Measurements from ENCODE around the gene UMAD1.

DNA sequence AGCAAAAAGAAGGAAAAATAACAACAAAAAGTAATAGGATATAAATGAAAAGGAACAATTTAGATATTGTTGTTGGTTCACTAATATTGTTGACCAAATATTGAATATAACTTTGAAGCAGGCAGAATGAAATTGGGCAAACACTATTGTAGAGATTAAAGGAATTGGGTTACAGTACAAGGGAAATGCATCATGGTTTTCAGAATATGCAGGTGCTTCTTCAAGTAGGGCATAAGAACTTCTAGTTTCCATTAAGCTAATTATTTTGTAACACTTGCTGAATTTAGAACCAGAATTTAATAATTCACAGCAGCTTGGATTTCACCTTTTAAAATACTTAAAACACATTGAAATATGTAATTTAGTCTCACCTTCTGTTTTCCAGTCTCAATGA is 41.4 kb downstream of the UMAD1 start:
- TF ChIP-seq, protein P1, sequence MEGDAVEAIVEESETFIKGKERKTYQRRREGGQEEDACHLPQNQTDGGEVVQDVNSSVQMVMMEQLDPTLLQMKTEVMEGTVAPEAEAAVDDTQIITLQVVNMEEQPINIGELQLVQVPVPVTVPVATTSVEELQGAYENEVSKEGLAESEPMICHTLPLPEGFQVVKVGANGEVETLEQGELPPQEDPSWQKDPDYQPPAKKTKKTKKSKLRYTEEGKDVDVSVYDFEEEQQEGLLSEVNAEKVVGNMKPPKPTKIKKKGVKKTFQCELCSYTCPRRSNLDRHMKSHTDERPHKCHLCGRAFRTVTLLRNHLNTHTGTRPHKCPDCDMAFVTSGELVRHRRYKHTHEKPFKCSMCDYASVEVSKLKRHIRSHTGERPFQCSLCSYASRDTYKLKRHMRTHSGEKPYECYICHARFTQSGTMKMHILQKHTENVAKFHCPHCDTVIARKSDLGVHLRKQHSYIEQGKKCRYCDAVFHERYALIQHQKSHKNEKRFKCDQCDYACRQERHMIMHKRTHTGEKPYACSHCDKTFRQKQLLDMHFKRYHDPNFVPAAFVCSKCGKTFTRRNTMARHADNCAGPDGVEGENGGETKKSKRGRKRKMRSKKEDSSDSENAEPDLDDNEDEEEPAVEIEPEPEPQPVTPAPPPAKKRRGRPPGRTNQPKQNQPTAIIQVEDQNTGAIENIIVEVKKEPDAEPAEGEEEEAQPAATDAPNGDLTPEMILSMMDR (IDR thresholded peaks at IDR 0.05; ENCODE audit: insufficient read depth, low read depth, low read length), result no peak
- TF ChIP-seq EZH2 (IDR thresholded peaks at IDR 0.05; ENCODE audit: insufficient read depth, low read length), result no peak
